OCI-M1 (cell line): Measurements from ENCODE around the gene CRYBA2.

Experiments used
- DNase-seq: peaks from one replicate; lab custom pipeline; 2025; lab: John Stamatoyannopoulos, UW

The CRYBA2 gene

GRCh38 chr2:218993345-218994315, at the start of gene CRYBA2:
TSS of gene CRYBA2 (minus strand) at chr2:218993422. CDS start at chr2:218993176, 246 bp downstream.
- no peak for DNase-seq

- DNase-seq: no peak
These were observed 49.5 kb upstream of the CRYBA2 start for GRCh38 chr2:219042750-219043149.

GRCh38 chr2:219042157-219042556, 48.9 kb upstream of the CRYBA2 start:
- DNase-seq: no peak

- peak; percentile 42 for DNase-seq
These were observed 48.0 kb upstream of the CRYBA2 start, which contains the start of gene CFAP65 for GRCh38 chr2:219041252-219041651. TSS of gene CFAP65 (minus strand) at chr2:219041516. CDS start at chr2:219039048, 2,468 bp downstream.

GRCh38 chr2:219038600-219038999, 45.4 kb upstream of the CRYBA2 start:
- no peak for DNase-seq

GRCh38 chr2:219037783-219038499, 44.7 kb upstream of the CRYBA2 start:
- DNase-seq: no peak

GRCh38 chr2:219035942-219036341, 42.7 kb upstream of the CRYBA2 start:
- no peak for DNase-seq

- DNase-seq: no peak
These were observed 41.6 kb upstream of the CRYBA2 start for GRCh38 chr2:219034823-219035222.

- DNase-seq: no peak
These were observed 39.0 kb upstream of the CRYBA2 start for GRCh38 chr2:219032051-219032745.

GRCh38 chr2:219031005-219031738, 38.0 kb upstream of the CRYBA2 start:
- DNase-seq: no peak

- DNase-seq: no peak
These were observed 37.1 kb upstream of the CRYBA2 start for GRCh38 chr2:219030177-219030940.

GRCh38 chr2:219029829-219030165, 36.6 kb upstream of the CRYBA2 start:
- peak; percentile 79 for DNase-seq

GRCh38 chr2:219028996-219029828, 36.0 kb upstream of the CRYBA2 start:
- no peak for DNase-seq

GRCh38 chr2:219028141-219028540, 34.9 kb upstream of the CRYBA2 start:
- DNase-seq: no peak

GRCh38 chr2:219027511-219028055, 34.4 kb upstream of the CRYBA2 start:
- no peak for DNase-seq

- no peak for DNase-seq
These were observed 33.7 kb upstream of the CRYBA2 start for GRCh38 chr2:219026946-219027345.

- DNase-seq: no peak
These were observed 32.7 kb upstream of the CRYBA2 start for GRCh38 chr2:219025637-219026585.

GRCh38 chr2:219024059-219024458, 30.8 kb upstream of the CRYBA2 start:
- DNase-seq: no peak
